Measurements from ENCODE around the gene MDP1.

DNA sequence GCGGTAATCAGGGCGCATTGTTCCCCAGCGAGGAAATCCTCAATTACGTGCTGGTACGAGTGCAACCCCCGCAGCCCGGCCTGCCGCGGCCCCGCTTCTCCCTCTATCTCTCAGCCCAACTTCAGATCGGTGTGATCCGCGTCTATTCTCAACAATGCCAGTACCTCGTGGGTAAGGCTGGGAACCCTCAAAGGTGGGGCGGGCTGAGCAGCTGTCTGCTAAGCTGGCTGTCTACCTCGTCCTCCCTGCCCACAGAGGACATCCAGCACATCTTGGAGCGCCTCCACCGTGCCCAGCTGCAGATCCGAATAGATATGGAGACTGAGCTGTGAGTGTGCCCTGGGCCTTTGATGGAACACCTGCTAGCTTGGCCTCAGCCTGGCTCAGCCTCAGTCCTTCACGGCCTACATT lies 43.0 kb downstream of the MDP1 start:
- TF ChIP-seq, protein P1, sequence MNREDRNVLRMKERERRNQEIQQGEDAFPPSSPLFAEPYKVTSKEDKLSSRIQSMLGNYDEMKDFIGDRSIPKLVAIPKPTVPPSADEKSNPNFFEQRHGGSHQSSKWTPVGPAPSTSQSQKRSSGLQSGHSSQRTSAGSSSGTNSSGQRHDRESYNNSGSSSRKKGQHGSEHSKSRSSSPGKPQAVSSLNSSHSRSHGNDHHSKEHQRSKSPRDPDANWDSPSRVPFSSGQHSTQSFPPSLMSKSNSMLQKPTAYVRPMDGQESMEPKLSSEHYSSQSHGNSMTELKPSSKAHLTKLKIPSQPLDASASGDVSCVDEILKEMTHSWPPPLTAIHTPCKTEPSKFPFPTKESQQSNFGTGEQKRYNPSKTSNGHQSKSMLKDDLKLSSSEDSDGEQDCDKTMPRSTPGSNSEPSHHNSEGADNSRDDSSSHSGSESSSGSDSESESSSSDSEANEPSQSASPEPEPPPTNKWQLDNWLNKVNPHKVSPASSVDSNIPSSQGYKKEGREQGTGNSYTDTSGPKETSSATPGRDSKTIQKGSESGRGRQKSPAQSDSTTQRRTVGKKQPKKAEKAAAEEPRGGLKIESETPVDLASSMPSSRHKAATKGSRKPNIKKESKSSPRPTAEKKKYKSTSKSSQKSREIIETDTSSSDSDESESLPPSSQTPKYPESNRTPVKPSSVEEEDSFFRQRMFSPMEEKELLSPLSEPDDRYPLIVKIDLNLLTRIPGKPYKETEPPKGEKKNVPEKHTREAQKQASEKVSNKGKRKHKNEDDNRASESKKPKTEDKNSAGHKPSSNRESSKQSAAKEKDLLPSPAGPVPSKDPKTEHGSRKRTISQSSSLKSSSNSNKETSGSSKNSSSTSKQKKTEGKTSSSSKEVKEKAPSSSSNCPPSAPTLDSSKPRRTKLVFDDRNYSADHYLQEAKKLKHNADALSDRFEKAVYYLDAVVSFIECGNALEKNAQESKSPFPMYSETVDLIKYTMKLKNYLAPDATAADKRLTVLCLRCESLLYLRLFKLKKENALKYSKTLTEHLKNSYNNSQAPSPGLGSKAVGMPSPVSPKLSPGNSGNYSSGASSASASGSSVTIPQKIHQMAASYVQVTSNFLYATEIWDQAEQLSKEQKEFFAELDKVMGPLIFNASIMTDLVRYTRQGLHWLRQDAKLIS (CRISPR knock-in tag; IDR thresholded peaks at IDR 0.05; ENCODE audit: borderline replicate concordance) = no peak
- TF ChIP-seq, protein P2, sequence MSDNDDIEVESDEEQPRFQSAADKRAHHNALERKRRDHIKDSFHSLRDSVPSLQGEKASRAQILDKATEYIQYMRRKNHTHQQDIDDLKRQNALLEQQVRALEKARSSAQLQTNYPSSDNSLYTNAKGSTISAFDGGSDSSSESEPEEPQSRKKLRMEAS (CRISPR knock-in tag; IDR thresholded peaks at IDR 0.05) = no peak
- TF ChIP-seq, protein P3, sequence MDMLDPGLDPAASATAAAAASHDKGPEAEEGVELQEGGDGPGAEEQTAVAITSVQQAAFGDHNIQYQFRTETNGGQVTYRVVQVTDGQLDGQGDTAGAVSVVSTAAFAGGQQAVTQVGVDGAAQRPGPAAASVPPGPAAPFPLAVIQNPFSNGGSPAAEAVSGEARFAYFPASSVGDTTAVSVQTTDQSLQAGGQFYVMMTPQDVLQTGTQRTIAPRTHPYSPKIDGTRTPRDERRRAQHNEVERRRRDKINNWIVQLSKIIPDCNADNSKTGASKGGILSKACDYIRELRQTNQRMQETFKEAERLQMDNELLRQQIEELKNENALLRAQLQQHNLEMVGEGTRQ (CRISPR knock-in tag; IDR thresholded peaks at IDR 0.05) = no peak
- TF ChIP-seq, protein P4, sequence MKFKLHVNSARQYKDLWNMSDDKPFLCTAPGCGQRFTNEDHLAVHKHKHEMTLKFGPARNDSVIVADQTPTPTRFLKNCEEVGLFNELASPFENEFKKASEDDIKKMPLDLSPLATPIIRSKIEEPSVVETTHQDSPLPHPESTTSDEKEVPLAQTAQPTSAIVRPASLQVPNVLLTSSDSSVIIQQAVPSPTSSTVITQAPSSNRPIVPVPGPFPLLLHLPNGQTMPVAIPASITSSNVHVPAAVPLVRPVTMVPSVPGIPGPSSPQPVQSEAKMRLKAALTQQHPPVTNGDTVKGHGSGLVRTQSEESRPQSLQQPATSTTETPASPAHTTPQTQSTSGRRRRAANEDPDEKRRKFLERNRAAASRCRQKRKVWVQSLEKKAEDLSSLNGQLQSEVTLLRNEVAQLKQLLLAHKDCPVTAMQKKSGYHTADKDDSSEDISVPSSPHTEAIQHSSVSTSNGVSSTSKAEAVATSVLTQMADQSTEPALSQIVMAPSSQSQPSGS (CRISPR knock-in tag; IDR thresholded peaks at IDR 0.05; ENCODE audit: borderline replicate concordance, low read depth) = no peak
- TF ChIP-seq SP1 (CRISPR knock-in tag; conservative IDR thresholded peaks at IDR 0.05) (no peak), RELA (CRISPR knock-in tag; IDR thresholded peaks at IDR 0.05; ENCODE audit: borderline replicate concordance) (no peak), ZBTB21 (CRISPR knock-in tag; IDR thresholded peaks at IDR 0.05; ENCODE audit: borderline replicate concordance) (no peak), ZNF219 (CRISPR knock-in tag; IDR thresholded peaks at IDR 0.05; ENCODE audit: borderline replicate concordance) (no peak), CREB1 (CRISPR knock-in tag; IDR thresholded peaks at IDR 0.05) (no peak)
- TF ChIP-seq, protein P5, sequence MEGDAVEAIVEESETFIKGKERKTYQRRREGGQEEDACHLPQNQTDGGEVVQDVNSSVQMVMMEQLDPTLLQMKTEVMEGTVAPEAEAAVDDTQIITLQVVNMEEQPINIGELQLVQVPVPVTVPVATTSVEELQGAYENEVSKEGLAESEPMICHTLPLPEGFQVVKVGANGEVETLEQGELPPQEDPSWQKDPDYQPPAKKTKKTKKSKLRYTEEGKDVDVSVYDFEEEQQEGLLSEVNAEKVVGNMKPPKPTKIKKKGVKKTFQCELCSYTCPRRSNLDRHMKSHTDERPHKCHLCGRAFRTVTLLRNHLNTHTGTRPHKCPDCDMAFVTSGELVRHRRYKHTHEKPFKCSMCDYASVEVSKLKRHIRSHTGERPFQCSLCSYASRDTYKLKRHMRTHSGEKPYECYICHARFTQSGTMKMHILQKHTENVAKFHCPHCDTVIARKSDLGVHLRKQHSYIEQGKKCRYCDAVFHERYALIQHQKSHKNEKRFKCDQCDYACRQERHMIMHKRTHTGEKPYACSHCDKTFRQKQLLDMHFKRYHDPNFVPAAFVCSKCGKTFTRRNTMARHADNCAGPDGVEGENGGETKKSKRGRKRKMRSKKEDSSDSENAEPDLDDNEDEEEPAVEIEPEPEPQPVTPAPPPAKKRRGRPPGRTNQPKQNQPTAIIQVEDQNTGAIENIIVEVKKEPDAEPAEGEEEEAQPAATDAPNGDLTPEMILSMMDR (IDR thresholded peaks at IDR 0.05) = no peak
- TF ChIP-seq, protein P6, sequence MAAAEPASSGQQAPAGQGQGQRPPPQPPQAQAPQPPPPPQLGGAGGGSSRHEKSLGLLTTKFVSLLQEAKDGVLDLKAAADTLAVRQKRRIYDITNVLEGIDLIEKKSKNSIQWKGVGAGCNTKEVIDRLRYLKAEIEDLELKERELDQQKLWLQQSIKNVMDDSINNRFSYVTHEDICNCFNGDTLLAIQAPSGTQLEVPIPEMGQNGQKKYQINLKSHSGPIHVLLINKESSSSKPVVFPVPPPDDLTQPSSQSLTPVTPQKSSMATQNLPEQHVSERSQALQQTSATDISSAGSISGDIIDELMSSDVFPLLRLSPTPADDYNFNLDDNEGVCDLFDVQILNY (CRISPR knock-in tag; IDR thresholded peaks at IDR 0.05) = no peak

Measured in WTC11 (cell line).